SK-N-SH treated with all-trans-retinoic acid at 6 μM for 48 hours (cell line): Measurements from ENCODE around the gene BIRC5.

ENCODE experiments used
- ATAC-seq: fragments of 200-7000 bp; cut with Tn5 transposase; 3 replicates; pipeline ENCODE4 v1.9.1; 2020; ENCODE audit warnings: mild to moderate bottlenecking, moderate library complexity
- ARNTL ChIP-seq: fragments of 450-650 bp; formaldehyde crosslinking; IDR thresholded peaks from 2 replicates; pipeline ENCODE4 v1.5.0; 2020; ENCODE audit warnings: low read depth, mild to moderate bottlenecking, moderate library complexity, borderline replicate concordance
- BACH2 ChIP-seq: fragments of 250-450 bp; sonication (Bioruptor Pico); IDR thresholded peaks from 2 replicates; pipeline ENCODE4 v1.9.0; 2021; ENCODE audit warnings: mild to moderate bottlenecking, borderline replicate concordance
- CSDC2 ChIP-seq: fragments of 250-450 bp; sonication (Bioruptor Pico); IDR thresholded peaks from 2 replicates; pipeline ENCODE4 v1.5.0; 2020; ENCODE audit warnings: mild to moderate bottlenecking, moderate library complexity
- GLIS3 ChIP-seq: fragments of 250-450 bp; sonication (Bioruptor Pico); IDR thresholded peaks from 2 replicates; pipeline ENCODE4 v1.5.0; 2020; ENCODE audit warnings: mild to moderate bottlenecking, moderate library complexity
- ISL1 ChIP-seq: fragments of 250-450 bp; sonication (Bioruptor Pico); IDR thresholded peaks from 2 replicates; pipeline ENCODE4 v2.1.2; 2022; ENCODE audit warnings: mild to moderate bottlenecking, moderate library complexity
- PPARA ChIP-seq: fragments of 250-450 bp; sonication (Bioruptor Pico); IDR thresholded peaks from 2 replicates; pipeline ENCODE4 v1.5.0; 2020; ENCODE audit warnings: mild to moderate bottlenecking, borderline replicate concordance
- RARB ChIP-seq: fragments of 250-450 bp; sonication (Bioruptor Pico); IDR thresholded peaks from 2 replicates; pipeline ENCODE4 v1.8.0; 2021; ENCODE audit warnings: mild to moderate bottlenecking, moderate library complexity
- SNAI2 ChIP-seq: fragments of 250-450 bp; sonication (Bioruptor Pico); IDR thresholded peaks from 2 replicates; pipeline ENCODE4 v1.5.0; 2020; ENCODE audit warnings: mild to moderate bottlenecking, moderate library complexity
- TOX ChIP-seq: fragments of 250-450 bp; sonication (Bioruptor Pico); IDR thresholded peaks from 2 replicates; pipeline ENCODE4 v1.8.0; 2021; ENCODE audit warnings: mild to moderate bottlenecking, moderate library complexity, borderline replicate concordance
- ZC3H10 ChIP-seq: fragments of 250-450 bp; sonication (Bioruptor Pico); IDR thresholded peaks from 2 replicates; pipeline ENCODE4 v1.5.1; 2021; ENCODE audit warnings: mild to moderate bottlenecking, moderate library complexity
- ZFP3 ChIP-seq: fragments of 250-450 bp; sonication (Bioruptor Pico); IDR thresholded peaks from 2 replicates; pipeline ENCODE4 v1.5.0; 2020; ENCODE audit warnings: mild to moderate bottlenecking, moderate library complexity
- ZFP30 ChIP-seq: fragments of 450-650 bp; formaldehyde crosslinking; IDR thresholded peaks from 2 replicates; pipeline ENCODE4 v1.5.0; 2022; ENCODE audit warnings: mild to moderate bottlenecking, moderate library complexity
- ZNF565 ChIP-seq: fragments of 450-650 bp; formaldehyde crosslinking; conservative IDR thresholded peaks from 2 replicates; pipeline ENCODE4 v1.5.0; 2020; ENCODE audit warnings: low read depth, mild to moderate bottlenecking, moderate library complexity
- ZNF70 ChIP-seq: fragments of 450-650 bp; formaldehyde crosslinking; IDR thresholded peaks from 2 replicates; pipeline ENCODE4 v1.5.0; 2020; ENCODE audit warnings: mild to moderate bottlenecking, moderate library complexity
- ZNF8 ChIP-seq: fragments of 450-650 bp; formaldehyde crosslinking; IDR thresholded peaks from 2 replicates; pipeline ENCODE4 v1.5.0; 2020; ENCODE audit warnings: mild to moderate bottlenecking, moderate library complexity
- TF ChIP-seq, protein P1 (sequence below): fragments of 250-450 bp; sonication (Bioruptor Pico); IDR thresholded peaks from 2 replicates; pipeline ENCODE4 v1.5.1; 2021; ENCODE audit warnings: mild to moderate bottlenecking, moderate library complexity
- TF ChIP-seq, protein P2 (sequence below): fragments of 250-450 bp; sonication (Bioruptor Pico); IDR thresholded peaks from 2 replicates; pipeline ENCODE4 v1.5.0; 2020; ENCODE audit warnings: mild to moderate bottlenecking, moderate library complexity
- TF ChIP-seq, protein P3 (sequence below): fragments of 250-450 bp; sonication (Bioruptor Pico); IDR thresholded peaks from 2 replicates; pipeline ENCODE4 v1.8.0; 2020; ENCODE audit warnings: mild to moderate bottlenecking, moderate library complexity, borderline replicate concordance

Gene BIRC5

DNA sequence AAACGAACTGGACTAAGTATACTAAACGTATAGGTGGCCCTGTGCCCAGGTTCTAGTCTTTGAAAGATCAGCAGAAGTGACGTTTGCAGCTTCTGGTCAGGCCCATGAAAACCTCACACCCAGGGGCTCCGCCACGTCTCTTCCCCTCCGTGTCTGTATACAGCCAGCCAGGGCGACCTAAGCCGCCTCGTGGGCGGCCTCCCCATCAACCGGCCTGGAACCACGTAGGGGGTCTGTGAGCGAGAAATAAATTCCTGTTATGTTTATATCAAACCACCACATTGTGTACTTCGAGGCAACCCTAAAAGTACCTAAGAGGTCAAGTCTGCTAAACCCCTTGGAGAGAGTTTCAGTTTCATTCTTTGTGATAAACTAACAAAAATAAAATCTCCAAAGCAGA, 34.0 kb upstream of the BIRC5 start:
- no peak for ATAC-seq
- TF ChIP-seq CSDC2 (CRISPR knock-in tag) (no peak), BACH2 (CRISPR knock-in tag) (no peak), ZFP30 (CRISPR knock-in tag) (no peak), ZC3H10 (no peak), SNAI2 (CRISPR knock-in tag) (no peak), ISL1 (CRISPR knock-in tag) (no peak), PPARA (CRISPR knock-in tag) (no peak), ZNF565 (CRISPR knock-in tag) (no peak), GLIS3 (no peak), ARNTL (CRISPR knock-in tag) (no peak), ZNF8 (no peak), ZNF70 (CRISPR knock-in tag) (no peak)
- TF ChIP-seq, protein P1, sequence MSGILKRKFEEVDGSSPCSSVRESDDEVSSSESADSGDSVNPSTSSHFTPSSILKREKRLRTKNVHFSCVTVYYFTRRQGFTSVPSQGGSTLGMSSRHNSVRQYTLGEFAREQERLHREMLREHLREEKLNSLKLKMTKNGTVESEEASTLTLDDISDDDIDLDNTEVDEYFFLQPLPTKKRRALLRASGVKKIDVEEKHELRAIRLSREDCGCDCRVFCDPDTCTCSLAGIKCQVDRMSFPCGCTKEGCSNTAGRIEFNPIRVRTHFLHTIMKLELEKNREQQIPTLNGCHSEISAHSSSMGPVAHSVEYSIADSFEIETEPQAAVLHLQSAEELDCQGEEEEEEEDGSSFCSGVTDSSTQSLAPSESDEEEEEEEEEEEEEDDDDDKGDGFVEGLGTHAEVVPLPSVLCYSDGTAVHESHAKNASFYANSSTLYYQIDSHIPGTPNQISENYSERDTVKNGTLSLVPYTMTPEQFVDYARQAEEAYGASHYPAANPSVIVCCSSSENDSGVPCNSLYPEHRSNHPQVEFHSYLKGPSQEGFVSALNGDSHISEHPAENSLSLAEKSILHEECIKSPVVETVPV (CRISPR knock-in tag) = no peak
- TF ChIP-seq, protein P2, sequence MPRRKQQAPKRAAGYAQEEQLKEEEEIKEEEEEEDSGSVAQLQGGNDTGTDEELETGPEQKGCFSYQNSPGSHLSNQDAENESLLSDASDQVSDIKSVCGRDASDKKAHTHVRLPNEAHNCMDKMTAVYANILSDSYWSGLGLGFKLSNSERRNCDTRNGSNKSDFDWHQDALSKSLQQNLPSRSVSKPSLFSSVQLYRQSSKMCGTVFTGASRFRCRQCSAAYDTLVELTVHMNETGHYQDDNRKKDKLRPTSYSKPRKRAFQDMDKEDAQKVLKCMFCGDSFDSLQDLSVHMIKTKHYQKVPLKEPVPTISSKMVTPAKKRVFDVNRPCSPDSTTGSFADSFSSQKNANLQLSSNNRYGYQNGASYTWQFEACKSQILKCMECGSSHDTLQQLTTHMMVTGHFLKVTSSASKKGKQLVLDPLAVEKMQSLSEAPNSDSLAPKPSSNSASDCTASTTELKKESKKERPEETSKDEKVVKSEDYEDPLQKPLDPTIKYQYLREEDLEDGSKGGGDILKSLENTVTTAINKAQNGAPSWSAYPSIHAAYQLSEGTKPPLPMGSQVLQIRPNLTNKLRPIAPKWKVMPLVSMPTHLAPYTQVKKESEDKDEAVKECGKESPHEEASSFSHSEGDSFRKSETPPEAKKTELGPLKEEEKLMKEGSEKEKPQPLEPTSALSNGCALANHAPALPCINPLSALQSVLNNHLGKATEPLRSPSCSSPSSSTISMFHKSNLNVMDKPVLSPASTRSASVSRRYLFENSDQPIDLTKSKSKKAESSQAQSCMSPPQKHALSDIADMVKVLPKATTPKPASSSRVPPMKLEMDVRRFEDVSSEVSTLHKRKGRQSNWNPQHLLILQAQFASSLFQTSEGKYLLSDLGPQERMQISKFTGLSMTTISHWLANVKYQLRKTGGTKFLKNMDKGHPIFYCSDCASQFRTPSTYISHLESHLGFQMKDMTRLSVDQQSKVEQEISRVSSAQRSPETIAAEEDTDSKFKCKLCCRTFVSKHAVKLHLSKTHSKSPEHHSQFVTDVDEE = no peak
- TF ChIP-seq, protein P3, sequence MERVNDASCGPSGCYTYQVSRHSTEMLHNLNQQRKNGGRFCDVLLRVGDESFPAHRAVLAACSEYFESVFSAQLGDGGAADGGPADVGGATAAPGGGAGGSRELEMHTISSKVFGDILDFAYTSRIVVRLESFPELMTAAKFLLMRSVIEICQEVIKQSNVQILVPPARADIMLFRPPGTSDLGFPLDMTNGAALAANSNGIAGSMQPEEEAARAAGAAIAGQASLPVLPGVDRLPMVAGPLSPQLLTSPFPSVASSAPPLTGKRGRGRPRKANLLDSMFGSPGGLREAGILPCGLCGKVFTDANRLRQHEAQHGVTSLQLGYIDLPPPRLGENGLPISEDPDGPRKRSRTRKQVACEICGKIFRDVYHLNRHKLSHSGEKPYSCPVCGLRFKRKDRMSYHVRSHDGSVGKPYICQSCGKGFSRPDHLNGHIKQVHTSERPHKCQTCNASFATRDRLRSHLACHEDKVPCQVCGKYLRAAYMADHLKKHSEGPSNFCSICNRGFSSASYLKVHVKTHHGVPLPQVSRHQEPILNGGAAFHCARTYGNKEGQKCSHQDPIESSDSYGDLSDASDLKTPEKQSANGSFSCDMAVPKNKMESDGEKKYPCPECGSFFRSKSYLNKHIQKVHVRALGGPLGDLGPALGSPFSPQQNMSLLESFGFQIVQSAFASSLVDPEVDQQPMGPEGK (CRISPR knock-in tag) = no peak

DNA sequence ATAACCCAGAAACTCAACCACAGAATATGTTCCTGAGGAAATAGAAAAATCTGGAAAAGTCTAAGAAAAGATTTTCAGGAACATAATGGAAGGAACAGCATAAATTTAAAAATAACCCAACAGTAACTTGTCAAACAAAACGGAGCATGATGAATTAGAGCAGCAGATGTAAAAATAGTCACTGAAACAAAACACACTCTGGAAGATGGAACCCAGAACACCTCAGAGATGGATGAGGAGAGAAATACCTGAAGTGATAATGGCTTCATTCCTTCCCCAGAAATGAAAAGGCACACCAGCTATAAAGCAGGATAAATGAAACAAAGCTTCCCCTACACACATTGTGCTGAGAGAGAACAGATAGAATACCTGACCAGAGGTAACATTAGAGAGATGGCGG, 33.5 kb upstream of the BIRC5 start:
- TF ChIP-seq PPARA (CRISPR knock-in tag) = no peak
- no peak for ATAC-seq

DNA sequence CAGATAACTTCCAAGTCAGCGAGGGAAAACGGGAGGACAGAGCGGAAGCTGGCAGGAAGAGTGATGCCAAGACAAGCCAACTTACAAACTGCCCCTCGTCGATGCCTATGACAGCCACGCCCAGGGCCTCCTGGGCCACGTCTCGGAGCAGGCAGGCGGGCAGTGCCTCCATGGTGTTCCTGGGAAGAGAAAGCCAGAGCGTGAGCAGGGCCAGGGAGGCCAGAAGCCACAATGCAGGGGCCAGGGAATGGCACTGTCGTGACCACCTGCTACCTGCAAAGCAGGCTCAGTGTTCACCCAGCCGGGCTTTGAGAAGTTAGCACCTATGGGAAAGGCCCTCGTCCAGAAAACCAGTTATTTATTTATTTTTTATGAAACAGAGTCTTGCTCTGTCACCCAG, 31.5 kb upstream of the BIRC5 start:
- TF ChIP-seq RARB (CRISPR knock-in tag) (no peak), BACH2 (CRISPR knock-in tag) (no peak), ZFP3 (CRISPR knock-in tag) (no peak)
- TF ChIP-seq, all 23 proteins: peak for 0
- no peak for ATAC-seq

DNA sequence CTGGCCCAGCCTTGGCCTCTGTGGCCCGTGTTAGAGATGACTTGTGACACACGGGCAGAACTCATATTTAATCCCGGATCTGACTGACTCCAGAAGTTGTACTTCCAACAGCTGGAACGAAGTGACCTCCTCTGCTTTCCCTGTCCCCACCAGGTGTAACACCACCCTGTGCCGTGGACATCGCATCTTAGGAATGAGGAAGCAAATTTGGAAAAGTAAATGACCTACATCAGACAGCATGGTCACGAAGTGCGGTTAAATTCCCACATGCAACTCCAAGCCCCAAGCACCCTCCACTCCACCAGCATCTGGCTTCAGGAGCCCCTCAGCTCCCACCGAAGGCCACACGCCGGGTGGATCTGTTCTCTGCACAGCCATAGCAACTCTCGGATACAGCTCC, 30.1 kb upstream of the BIRC5 start:
- no peak for ATAC-seq
- TF ChIP-seq TOX (CRISPR knock-in tag) (no peak), ZFP30 (CRISPR knock-in tag) (no peak), ZNF8 (no peak), RARB (CRISPR knock-in tag) (no peak), ZC3H10 (no peak), ISL1 (CRISPR knock-in tag) (no peak)
- TF ChIP-seq, protein P1 (CRISPR knock-in tag) = no peak

DNA sequence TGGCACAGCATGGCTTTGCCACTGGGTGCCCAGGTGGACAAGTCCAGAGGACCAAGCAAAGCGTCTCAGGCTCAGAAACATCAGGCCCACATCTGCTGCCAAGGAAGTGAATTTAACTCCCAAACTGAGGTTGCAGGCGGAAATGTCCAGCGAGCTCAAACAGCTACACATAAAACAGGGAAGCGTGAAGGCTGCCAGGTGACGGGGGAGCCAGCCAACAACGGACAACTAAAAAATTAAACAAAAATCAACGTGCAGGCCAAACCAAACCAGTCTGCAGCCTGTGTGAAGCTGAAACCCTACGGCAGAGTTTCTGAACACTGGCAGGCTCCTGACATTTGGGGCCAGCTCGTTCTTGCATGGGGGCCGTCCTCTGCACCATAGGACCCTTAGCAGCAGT, 29.7 kb upstream of the BIRC5 start:
- TF ChIP-seq BACH2 (CRISPR knock-in tag) = no peak
- TF ChIP-seq, protein P2 = no peak
- TF ChIP-seq GLIS3 = no peak
- TF ChIP-seq SNAI2 (CRISPR knock-in tag) = no peak
- TF ChIP-seq ARNTL (CRISPR knock-in tag) = no peak
- TF ChIP-seq, protein P1 (CRISPR knock-in tag) = no peak
- ATAC-seq = no peak
